ENCODE measurements around the gene ZNFX1.

GRCh38 chr20:49237531-49237930, 40.3 kb downstream of the ZNFX1 start:
- no peak for TF ChIP-seq CTCF (IDR thresholded peaks at IDR 0.05; ENCODE audit: low read depth, low read length)
- no peak for TF ChIP-seq EZH2phosphoT487 (IDR thresholded peaks at IDR 0.05; ENCODE audit: low read depth)
